ENCODE results near the gene KIRREL1. TPM values are rescaled to one million over a fixed set of nuclear protein-coding genes. Genes with fewer than 3 reads are reported as not detected.
A peak's percentile ranks its signal among the peaks of the same experiment; 100 is the strongest.

The KIRREL1 gene
- total RNA-seq = 2.2 TPM

- ATAC-seq (peak; percentile 51), DNase-seq (ENCODE audit: low spot score) (no peak)
Observed at GRCh38 chr1:157993147-157993917, at the start of gene KIRREL1. Gene KIRREL1 (plus strand): TSS chr1:157993645. CDS start chr1:157993677, 32 bp downstream.

GRCh38 chr1:157944663-157945280 lies 48.7 kb upstream of the KIRREL1 start:
- no peak for ATAC-seq
- DNase-seq (ENCODE audit: low spot score) = no peak

- DNase-seq (ENCODE audit: low spot score) (no peak), ATAC-seq (peak; percentile 65)
Observed at GRCh38 chr1:157948312-157949073, 45.0 kb upstream of the KIRREL1 start.

GRCh38 chr1:157949074-157949354 lies 44.4 kb upstream of the KIRREL1 start:
- ATAC-seq (no peak), DNase-seq (ENCODE audit: low spot score) (no peak)

GRCh38 chr1:157951230-157951629 lies 42.2 kb upstream of the KIRREL1 start:
- ATAC-seq (peak; percentile 18), DNase-seq (ENCODE audit: low spot score) (no peak)

GRCh38 chr1:157952601-157953000 lies 40.8 kb upstream of the KIRREL1 start:
- ATAC-seq = no peak
- no peak for DNase-seq (ENCODE audit: low spot score)

GRCh38 chr1:157955221-157955620 lies 38.2 kb upstream of the KIRREL1 start:
- no peak for DNase-seq (ENCODE audit: low spot score)
- ATAC-seq = no peak

- ATAC-seq (peak; percentile 16), DNase-seq (ENCODE audit: low spot score) (no peak)
Observed at GRCh38 chr1:157955857-157956256, 37.6 kb upstream of the KIRREL1 start.

GRCh38 chr1:157956732-157957131 lies 36.7 kb upstream of the KIRREL1 start:
- DNase-seq (ENCODE audit: low spot score) = no peak
- no peak for ATAC-seq

- DNase-seq (ENCODE audit: low spot score) = no peak
- no peak for ATAC-seq
Observed at GRCh38 chr1:157958263-157958662, 35.2 kb upstream of the KIRREL1 start.

- DNase-seq (ENCODE audit: low spot score) (no peak), ATAC-seq (no peak)
Observed at GRCh38 chr1:157959750-157960149, 33.7 kb upstream of the KIRREL1 start.

- no peak for ATAC-seq
Observed at GRCh38 chr1:157960773-157961172, 32.7 kb upstream of the KIRREL1 start.

GRCh38 chr1:157961805-157962762 lies 31.4 kb upstream of the KIRREL1 start:
- no peak for DNase-seq (ENCODE audit: low spot score)
- ATAC-seq = no peak

More at GRCh38 chr1:157960773-157961172, 32.7 kb upstream of the KIRREL1 start:
- DNase-seq (ENCODE audit: low spot score) = no peak

GRCh38 chr1:157963713-157964112 lies 29.7 kb upstream of the KIRREL1 start:
- DNase-seq (ENCODE audit: low spot score) (peak; percentile 68), ATAC-seq (peak; percentile 87)

- DNase-seq (ENCODE audit: low spot score) = no peak
- ATAC-seq = no peak
Observed at GRCh38 chr1:157965584-157965983, 27.9 kb upstream of the KIRREL1 start.

- ATAC-seq = peak; percentile 82
- peak; percentile 60 for DNase-seq (ENCODE audit: low spot score)
Observed at GRCh38 chr1:157966031-157966537, 27.4 kb upstream of the KIRREL1 start.

- no peak for ATAC-seq
Observed at GRCh38 chr1:157967205-157967604, 26.2 kb upstream of the KIRREL1 start.

GRCh38 chr1:157968508-157968907 lies 24.9 kb upstream of the KIRREL1 start:
- ATAC-seq (peak; percentile 19), DNase-seq (ENCODE audit: low spot score) (no peak)

More at GRCh38 chr1:157967205-157967604, 26.2 kb upstream of the KIRREL1 start:
- no peak for DNase-seq (ENCODE audit: low spot score)

GRCh38 chr1:157968946-157969345 lies 24.5 kb upstream of the KIRREL1 start:
- ATAC-seq = no peak
- no peak for DNase-seq (ENCODE audit: low spot score)

GRCh38 chr1:157969697-157970485 lies 23.6 kb upstream of the KIRREL1 start:
- DNase-seq (ENCODE audit: low spot score) = no peak

More at GRCh38 chr1:157969697-157970485, 23.6 kb upstream of the KIRREL1 start:
- peak; percentile 64 for ATAC-seq

Measured in left lobe of liver (tissue), 2 donors.